SK-N-SH (cell line): ENCODE results near the gene NDUFS3.

Experiments
- CTCF ChIP-seq: fragments of 200-600 bp; sonication (generic); IDR thresholded peaks from 2 replicates; pipeline ENCODE4 v1.6.1; 2017; ENCODE audit warnings: antibody characterized with exemption, mild to moderate bottlenecking, moderate library complexity
- EP300 ChIP-seq, 2 experiments: IDR thresholded peaks; 2 replicates each; pipeline versions ENCODE4 v1.4.0 to v1.6.1; 2012; ENCODE audit warnings: borderline replicate concordance in 1 of 2, low read depth in 1 of 2, low read length in 1 of 2
- EZH2phosphoT487 ChIP-seq: fragments of 200-600 bp; sonication (generic); IDR thresholded peaks from 2 replicates; pipeline ENCODE4 v1.6.1; 2017; ENCODE audit warnings: low read depth, mixed run types, mild to moderate bottlenecking, antibody characterized with exemption, moderate library complexity, borderline replicate concordance
- PBX3 ChIP-seq: IDR thresholded peaks from 2 replicates; pipeline ENCODE4; 2012
- POLR2AphosphoS5 ChIP-seq: IDR thresholded peaks from 2 replicates; pipeline ENCODE4 v1.6.1; 2012; ENCODE audit warnings: low read depth, low read length
- RCOR1 ChIP-seq: fragments of 150-350 bp; IDR thresholded peaks from 2 replicates; pipeline ENCODE4 v1.6.1; 2017; ENCODE audit warnings: antibody characterized with exemption, low read length
- REST ChIP-seq: IDR thresholded peaks from 2 replicates; pipeline ENCODE4 v1.6.1; 2012; ENCODE audit warnings: mild to moderate bottlenecking, low read depth, low read length, moderate library complexity
- RXRA ChIP-seq: IDR thresholded peaks from 2 replicates; pipeline ENCODE4 v1.4.0; 2012; ENCODE audit warnings: low read depth, mild to moderate bottlenecking, borderline replicate concordance
- SIN3A ChIP-seq: IDR thresholded peaks from 2 replicates; pipeline ENCODE4 v1.6.1; 2012; ENCODE audit warnings: low read depth, mild to moderate bottlenecking, low read length, moderate library complexity, borderline replicate concordance
- TAF1 ChIP-seq: IDR thresholded peaks from 2 replicates; pipeline ENCODE4 v1.6.1; 2012; ENCODE audit warnings: low read depth, mild to moderate bottlenecking, low read length, moderate library complexity, borderline replicate concordance
- YY1 ChIP-seq: IDR thresholded peaks from 2 replicates; pipeline ENCODE4 v1.4.0; 2012; ENCODE audit warnings: low read depth, mild to moderate bottlenecking

GRCh38 chr11:47572715-47573255 is 6.1 kb upstream of the NDUFS3 start:
- TF ChIP-seq POLR2AphosphoS5 (no peak; the same call in 1 of the 2 replicates), EZH2phosphoT487 (no peak), SIN3A (no peak), RXRA (no peak), CTCF (no peak), EP300 (IDR thresholded peaks at IDR 0.05; ENCODE audit: borderline replicate concordance in 1 of 2, low read depth in 1 of 2, low read length in 1 of 2) (no peak), PBX3 (no peak), YY1 (no peak), RCOR1 (no peak), TAF1 (no peak), REST (no peak)
